HG03135 (cell line): Measurements from ENCODE around the gene PDE6B.
"Not testable (repeated sequence)": the region's sequence is repeated elsewhere in the genome, so short reads cannot be mapped to it uniquely, and the experiment has no call there.

Source experiments
- ATAC-seq: cut with Tn5 transposase; IDR thresholded peaks from one replicate; pipeline ENCODE4 v1.9.1; 2021; ENCODE audit warnings: mild to moderate bottlenecking, moderate library complexity; ENCODE audit not compliant: unreplicated experiment

Gene PDE6B

DNA sequence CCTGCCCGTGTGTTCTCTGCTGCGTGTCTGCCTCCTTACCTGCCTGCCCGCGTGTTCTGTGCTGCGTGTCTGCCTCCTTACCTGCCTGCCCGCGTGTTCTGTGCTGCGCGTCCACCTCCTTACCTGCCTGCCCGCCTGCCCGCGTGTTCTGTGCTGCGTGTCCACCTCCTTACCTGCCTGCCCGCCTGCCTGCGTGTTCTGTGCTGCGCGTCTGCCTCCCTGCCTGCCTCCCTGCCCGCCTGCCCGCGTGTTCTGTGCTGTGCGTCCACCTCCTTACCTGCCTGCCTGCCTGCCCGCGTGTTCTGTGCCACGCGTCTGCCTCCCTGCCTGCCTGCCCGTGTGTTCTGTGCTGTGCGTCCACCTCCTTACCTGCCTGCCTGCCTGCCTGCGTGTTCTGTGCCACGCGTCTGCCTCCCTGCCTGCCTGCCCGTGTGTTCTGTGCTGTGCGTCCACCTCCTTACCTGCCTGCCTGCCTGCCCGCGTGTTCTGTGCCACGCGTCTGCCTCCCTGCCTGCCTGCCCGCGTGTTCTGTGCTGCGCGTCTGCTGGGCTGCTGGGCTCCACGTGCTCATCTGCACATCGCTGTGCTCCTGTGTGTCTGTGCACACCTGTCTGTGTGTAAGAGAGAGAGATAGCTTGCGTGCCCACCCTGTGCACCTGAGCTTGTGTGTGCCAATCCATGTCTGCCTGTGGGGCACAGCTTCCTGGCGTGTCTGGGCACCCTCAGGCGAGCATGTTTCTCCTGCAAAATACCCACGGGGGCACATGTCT, 9.9 kb downstream of the PDE6B start:
- ATAC-seq, result not testable (repeated sequence)

DNA sequence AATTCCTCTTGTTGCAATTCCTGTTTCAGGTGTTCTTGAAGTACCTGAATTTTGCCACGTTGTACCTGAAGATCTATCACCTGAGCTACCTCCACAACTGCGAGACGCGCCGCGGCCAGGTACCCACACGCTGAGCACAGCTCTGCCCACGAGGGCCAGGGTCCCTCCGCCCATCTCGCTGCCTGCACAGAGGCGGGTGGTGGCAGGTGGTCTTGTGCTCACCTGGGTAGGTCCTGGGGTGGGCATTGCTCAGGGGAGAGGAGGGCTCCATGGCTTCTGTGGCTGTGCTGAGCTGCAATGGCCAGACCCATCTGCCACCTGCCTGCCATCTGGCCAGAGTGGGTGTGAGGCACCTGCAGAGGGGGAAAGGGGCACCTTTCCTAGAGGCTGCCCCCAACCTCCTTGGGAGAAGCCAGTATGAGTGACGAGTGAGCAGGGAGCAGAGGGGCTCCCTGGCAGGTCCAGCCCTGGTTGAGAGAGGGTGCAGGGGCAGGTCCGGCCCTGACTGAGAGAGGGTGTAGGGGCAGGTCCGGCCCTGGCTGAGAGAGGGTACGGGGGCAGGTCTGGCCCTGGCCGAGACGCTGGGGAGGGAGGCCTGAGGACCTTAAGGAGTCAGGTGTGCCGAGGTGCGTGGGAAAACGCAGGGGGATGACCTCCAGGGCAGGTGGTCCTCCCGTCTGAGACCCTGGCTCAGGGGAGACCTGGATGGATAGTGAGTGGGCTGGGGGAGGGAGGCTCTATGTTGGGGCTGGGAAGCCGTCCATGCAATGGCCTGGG, 10.7 kb downstream of the PDE6B start:
- ATAC-seq, result no peak

DNA sequence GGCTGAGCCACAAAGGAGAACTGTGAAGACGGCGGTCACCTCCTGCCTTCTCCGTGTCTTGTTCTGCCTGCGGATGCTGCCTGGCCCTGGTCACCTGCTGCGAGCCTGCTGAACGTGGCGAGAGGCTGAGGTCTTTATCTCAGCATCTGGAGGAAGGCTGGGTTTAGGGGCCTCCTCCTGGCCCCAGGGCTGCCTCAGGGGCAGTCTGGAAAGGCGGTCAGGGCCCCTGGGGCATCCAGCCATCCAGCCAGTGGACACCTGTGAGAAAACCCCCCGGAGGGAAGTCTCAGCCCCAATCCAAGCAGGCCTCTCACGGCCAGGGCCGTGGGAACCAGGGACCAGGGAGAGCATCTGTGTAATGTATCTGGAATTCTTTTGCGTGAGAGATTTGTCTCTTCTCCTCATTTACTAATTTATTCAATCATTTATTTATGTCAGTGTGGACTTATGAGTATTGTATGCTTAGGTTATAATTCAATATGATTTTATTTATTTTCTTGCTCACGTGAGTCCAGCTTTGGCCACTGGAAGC, 11.3 kb downstream of the PDE6B start:
- ATAC-seq, result no peak

DNA sequence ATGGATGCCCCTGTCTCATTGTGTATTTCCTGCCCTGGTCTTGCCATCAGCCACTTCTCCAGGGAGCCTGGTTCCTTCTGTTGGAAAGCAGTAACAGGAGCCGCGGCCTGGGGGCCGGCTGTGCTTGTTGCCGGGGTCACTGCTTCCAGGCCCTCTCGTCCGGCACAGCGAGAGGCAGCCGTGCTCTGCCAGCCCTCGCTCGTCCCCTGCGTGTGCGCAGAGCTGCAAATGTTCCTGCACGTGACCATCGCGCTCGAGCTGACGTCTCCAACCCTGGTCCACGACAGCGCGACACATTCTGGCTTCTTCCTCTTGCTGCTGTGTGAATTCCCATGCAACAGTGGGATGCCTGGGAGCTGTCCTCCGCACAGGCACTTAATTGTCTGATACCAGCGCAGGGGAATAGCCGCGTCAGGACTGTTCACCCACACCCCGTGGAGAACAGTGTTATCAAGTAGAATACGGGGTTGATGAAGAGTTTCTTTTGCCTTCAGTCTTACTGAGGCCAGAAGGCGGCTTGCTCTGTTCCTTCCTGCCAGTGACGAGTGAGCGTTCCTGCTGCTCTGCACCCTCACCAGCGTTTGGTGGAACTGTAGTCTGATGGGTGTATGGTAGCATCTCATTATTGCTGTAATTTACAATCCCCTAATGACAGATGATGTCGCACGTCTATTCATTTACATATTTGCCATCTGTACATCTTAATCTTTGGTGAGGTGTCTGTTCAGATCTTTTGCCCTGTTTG, 12.3 kb downstream of the PDE6B start:
- no peak for ATAC-seq

DNA sequence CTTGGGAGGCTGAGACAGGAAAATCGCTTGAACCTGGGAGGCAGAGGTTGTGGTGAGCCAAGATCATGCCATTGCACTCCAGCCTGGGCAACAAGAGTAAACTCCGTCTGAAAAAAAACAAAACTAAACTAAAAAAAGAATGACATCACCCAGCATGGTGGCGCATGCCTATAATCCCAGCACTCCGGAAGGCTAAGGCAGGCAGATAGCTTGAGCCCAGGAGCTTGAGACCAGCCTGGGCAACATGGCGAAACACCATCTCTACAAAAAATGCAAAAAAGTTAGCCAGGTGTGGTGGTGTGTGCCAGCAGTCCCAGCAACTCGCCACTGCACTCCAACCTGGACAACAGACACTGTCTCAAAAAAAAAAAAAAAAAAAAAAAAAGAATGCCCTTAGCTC, 17.0 kb downstream of the PDE6B start:
- ATAC-seq, result not testable (repeated sequence)

DNA sequence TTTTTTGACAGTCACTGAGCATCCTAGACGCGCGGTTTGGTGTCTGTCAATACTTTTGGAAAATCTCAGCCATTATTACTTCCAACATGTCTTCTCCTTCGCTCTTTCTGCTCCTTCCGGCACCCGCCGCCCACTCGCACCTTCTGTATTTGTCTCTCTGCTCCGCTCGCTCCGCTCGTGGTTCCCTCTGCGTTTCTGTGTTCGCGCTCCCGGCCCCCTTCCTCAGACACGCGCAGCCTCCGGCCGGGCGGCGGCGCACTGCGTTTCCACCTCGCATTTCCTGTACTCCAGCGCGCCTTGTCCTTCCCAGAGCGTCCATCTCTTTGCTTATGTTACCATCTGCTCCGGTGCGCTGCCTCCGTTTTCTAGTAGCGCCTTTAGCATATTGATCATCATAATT, 21.1 kb downstream of the PDE6B start:
- no peak for ATAC-seq

DNA sequence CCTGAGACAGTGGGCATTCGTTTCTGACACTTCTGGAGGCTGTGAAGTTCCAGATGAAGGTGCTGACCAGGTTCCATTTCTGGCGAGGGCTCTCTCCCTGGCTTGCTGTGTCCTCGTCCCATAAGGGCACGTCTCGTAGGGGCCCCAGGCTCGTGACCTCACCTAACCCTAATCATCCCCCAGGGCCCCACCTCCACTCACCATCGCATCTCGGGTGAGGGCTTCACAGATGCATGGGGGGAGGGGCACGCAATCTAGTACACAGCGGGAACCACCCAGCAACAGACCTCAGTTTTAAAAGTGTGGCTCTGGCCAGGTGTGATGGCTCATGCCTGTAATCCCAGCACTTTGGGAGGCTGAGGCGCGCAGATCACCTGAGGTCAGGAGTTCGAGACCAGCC, 22.1 kb downstream of the PDE6B start:
- no peak for ATAC-seq

DNA sequence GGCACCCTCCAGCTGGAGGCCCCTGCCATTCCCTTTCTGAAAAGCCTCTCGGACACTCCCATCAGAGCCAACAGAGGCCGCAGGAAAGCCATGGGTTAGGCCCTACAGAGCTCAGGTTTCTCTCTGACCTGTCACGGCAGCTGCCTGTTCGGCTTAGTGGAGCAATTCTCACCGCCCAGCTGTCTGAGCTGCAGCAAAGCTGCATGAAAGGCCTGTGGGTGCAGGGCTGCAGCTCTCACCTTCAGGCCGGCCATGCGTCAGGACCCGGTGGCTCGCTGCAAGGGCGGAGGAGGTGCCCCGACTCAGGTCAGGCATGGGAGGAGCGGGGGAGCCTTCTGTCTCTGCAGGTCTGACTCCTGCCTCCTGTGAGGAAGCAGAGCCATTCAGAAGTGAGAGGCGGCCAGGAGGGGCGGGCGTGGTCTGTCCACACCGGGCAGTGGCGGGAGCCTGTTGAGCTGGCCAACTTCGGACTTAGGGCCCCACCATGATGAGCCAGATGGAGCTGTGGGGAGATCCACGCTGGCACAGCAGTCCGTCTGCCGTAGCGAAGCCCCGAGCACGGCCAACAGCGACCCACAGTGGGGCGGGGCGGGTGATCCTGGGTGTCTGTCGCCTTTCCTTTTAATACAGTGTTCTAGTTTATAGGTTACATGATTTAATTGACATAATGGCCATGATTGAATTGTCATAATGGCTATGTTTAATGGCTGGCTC, 23.4 kb downstream of the PDE6B start:
- ATAC-seq, result no peak

DNA sequence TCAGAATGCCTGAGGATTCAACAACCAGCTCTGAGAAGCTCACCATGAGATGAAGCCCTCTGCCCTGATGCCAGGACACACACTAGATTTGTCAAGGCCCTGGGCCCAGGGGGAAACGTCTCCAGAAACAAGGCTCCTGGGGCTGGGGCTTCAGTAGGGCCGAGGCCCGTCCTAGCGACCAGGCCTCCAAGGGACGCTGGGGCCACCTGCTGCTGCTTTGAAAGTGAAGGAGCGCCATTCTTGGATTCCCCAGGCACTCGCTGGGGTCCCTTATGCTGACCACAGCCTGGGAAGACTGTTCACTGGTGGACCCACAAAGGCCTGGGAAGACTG, 23.9 kb downstream of the PDE6B start:
- no peak for ATAC-seq

DNA sequence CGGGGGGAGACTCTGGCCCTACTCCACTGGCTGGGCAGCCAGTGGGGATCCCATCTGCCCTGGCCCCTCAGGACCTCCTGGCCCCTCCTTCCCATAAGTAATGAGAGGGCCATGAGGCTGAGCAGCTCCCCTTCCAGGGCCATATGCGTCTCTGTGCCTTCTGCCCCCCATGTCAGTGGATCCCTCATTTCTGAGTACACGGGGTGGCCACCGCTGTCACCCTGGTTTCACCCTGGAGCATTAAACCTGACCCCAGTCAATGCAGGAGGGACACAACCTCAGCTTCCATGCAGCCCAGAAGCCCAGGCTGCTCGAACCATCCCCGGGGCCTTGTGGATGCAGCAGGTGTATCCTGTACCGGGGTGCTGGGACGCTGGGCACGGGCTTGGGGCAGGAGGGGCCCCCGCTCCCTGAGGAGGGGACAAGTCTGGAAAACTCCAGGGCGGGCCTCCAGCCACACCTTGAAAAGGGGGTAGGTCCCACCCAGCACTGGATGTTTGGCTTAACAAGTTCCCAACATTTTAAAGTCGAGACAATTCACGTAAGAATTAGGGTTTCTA, 24.5 kb downstream of the PDE6B start:
- no peak for ATAC-seq

DNA sequence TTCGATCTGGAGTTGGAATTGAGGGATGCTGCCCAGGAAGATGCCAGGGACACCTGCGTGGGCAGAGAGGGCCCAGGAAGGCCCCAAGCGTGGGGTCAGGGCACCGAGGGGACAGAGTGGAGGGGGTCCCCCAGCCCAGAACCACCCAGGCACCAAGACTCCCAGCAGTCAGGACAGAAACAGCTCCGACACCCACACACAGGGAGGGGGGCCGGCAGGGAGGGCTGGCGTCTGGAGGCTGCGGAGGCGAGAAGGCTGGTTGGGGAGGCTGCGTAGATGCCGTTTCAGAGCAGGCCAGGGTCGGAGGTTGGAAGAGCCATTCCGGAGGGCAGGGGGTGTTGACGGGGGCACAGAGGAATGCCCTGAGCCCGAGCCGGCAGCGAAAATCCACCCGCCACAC, 25.1 kb downstream of the PDE6B start:
- no peak for ATAC-seq

DNA sequence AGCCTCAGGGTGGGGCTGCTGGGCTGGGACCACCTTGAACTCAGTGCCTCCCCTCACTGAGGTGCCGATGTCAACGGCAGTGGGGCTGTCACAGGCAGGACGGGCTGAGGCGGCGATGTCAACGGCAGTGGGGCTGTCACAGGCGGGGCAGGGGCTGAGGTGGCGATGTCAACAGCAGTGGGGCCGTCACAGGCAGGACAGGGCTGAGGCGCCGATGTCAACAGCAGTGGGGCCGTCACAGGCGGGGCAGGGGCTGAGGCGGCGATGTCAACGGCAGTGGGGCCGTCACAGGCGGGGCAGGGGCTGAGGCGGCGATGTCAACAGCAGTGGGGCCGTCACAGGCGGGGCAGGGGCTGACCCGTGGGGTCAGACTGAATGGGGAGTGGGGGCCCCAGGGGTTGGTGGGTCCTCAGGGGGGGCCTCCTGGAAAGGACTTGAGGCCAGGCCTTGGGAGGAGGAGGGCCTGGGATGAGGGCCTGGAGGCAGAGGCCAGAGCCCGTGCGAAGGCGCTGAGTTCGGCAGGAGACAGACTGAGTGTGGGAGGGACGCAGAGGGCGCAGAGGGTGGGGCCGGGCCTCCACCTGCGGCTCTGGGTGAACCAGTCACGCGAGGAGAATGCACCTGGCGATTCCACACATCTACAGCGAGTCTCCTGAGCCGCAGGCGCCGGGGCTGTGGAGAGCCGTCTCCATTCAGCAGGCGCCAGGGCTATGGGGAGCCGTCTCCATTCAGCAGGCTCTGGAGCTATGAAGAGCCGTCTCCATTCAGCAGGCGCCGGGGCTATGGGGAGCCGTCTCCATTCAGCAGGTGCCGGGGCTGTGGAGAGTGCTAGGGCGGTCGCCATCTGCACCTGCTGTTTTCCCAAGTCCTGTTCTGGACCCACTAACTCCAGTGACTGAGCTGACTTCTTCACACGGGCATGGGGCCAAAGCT, 25.8 kb downstream of the PDE6B start:
- no peak for ATAC-seq

DNA sequence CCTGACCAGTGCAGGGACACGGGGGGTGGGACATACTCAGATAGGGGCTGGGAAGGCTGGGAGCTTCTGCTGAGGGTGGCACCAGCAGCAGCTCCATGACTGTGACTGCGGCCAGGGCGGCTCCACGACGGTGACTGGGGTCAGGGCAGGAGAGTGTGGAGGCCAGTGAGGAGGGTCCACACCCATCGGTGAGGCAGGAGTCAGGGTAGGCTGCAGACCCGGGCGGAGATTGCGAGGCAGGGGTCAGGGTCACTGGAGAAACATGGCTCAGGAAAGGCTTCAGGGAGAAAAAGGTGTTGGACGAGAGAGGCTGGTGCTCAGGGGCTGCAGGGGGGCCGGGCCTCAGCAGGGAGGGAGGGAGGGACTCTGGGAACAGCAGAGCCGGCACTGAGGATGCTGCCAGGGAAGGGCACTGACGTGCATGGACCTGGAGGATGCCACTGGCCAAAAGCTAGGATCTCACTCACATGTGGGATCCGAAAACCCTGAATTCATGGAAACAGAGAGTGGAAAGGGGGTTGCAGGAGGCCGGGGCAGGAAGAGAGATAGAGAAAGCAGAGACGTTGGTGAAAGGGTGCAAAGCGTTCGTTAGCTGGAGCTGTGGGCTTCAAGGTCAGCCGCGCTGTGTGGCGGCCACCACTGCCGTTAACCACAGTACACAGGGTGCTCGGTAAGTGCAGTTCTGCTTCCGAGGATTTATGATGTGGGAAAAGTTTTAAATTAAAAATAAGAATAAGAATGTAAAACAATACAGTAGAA, 26.7 kb downstream of the PDE6B start:
- ATAC-seq, result no peak

DNA sequence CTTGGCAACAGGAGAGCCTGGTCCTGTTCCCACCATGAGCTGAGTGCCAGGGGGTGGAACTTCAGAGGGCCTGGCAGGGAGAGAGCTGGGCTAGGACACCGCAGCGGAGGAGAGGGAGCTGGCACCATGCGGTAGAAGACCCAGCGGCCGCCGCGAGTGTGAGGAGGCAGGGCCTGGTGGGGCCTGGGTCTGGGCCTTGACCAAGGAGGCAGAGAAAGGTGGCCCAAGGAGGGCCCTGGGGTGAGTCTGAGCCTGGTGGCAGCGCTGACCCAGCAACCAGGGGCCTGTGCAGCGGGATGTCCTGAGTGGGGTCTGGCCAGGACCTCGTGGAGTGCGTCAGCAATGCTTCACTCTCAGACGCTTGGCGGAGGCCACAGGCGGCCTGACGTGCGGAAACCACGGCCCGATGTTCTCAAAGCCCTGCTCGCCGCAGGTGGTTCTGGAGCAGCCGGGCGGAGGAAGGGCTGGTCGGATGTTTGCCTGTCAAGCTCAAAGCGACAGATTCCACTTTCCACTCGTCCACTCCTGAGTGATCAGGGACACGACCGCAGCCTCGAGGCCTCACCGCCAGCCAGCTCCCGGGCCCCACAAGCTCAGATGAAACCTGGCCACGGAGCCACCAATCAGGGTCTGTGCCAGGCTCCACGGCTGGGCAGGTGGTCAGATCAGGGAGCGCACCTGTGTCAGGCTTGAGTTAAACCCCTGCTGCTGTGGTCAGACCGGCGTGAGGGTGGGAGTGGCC, 27.9 kb downstream of the PDE6B start:
- ATAC-seq, result no peak

DNA sequence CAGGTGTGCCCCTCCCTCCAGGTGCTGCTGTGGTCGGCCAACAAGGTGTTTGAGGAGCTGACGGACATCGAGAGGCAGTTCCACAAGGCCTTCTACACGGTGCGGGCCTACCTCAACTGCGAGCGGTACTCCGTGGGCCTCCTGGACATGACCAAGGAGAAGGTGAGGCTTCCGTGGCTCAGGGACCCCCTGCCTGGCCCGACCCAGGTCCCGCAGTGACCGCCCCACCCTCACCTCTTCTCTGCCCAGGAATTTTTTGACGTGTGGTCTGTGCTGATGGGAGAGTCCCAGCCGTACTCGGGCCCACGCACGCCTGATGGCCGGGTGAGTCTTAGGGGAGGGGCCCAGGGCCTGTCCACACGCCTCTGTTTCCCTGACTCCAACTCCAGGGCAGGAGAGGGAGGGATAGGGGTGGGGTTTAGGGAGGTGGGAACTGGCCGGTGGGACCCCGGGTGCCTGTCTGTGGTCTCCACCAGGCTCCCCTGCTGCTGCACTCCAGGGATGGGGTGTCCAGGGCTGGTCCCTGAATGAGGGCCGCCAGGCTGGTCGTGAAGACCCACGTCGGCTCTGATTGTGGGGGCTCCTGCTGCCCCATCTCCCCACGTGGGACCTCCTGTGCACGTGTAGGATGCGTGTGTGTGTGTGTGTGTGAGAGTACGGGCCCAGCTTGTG, 28.6 kb downstream of the PDE6B start:
- ATAC-seq, result no peak

DNA sequence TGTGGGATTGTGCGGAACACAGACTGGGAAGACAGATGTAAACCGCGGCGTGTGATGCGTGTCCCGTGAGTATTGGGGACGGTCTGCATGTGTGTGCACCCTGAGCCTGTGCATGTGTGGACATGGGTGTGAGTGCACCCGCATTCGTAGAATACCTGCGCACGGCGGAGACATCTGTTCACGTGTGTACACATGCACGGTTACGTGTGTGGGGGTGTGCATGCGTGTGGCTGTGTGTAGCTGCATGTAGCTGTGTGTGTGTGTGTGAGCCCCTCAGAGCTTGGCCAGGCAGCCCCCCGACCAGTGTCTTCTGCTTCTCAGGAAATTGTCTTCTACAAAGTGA, 29.1 kb downstream of the PDE6B start:
- no peak for ATAC-seq

DNA sequence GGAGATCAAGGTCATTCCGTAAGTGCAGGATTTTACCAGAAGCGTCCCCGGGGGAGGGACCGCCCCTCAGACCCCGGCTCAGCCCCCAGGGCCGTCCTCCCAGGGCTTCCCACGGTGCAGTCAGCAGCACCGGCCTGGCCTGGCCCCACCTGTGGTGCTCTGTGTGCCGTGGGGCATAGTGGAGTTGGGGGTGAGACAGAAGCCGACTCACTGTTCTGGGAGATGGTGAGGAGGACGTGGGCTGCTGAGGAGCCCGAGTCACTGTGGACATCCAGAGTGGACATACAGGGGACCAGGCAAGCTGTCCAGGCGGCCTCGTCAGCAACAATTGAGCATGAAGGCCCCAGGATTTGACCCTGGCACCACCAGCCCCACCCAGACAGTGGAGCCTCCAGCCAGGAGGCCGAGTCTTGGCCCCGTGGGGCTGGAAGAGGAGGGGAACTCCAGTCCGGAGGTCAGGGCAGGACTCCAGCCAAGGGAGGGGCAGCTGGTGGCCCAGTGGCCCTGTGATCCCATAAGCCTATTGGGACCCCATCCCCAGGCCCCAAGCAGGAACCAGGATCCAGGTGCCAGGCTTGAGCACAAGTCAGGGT, 29.6 kb downstream of the PDE6B start:
- no peak for ATAC-seq
